DMS 273 treated with DMSO at 0.1 percent for 48 hours (cell line): ENCODE measurements around the gene TFG.
"Not testable (repeated sequence)": the region's sequence is repeated elsewhere in the genome, so short reads cannot be mapped to it uniquely, and the experiment has no call there.

Experiments
- DNase-seq: peaks from one replicate; lab custom pipeline; 2025; lab: John Stamatoyannopoulos, UW

The TFG gene

GRCh38 chr3:100708989-100709841 lies at the start of gene TFG:
Gene TFG (plus strand): TSS chr3:100709494. CDS start chr3:100713686, 4,192 bp downstream.
- DNase-seq: peak; percentile 98

- not testable (repeated sequence) for DNase-seq
Measured at GRCh38 chr3:100661294-100661693, 48.0 kb upstream of the TFG start.

GRCh38 chr3:100662113-100662823 lies 47.0 kb upstream of the TFG start:
- no peak for DNase-seq

GRCh38 chr3:100665230-100665629 lies 44.1 kb upstream of the TFG start:
- DNase-seq: no peak

- not testable (repeated sequence) for DNase-seq
Measured at GRCh38 chr3:100666699-100667098, 42.6 kb upstream of the TFG start.

- not testable (repeated sequence) for DNase-seq
Measured at GRCh38 chr3:100667316-100667715, 42.0 kb upstream of the TFG start.

- DNase-seq: not testable (repeated sequence)
Measured at GRCh38 chr3:100670995-100671394, 38.3 kb upstream of the TFG start.

- no peak for DNase-seq
Measured at GRCh38 chr3:100681496-100681895, 27.8 kb upstream of the TFG start.

GRCh38 chr3:100682056-100682853 lies 27.0 kb upstream of the TFG start:
- no peak for DNase-seq

- DNase-seq: no peak
Measured at GRCh38 chr3:100682854-100683760, 26.2 kb upstream of the TFG start.

GRCh38 chr3:100693225-100693624 lies 16.1 kb upstream of the TFG start:
- DNase-seq: no peak

GRCh38 chr3:100695696-100696095 lies 13.6 kb upstream of the TFG start:
- DNase-seq: no peak

GRCh38 chr3:100696161-100696560 lies 13.1 kb upstream of the TFG start:
- no peak for DNase-seq

GRCh38 chr3:100697172-100697571 lies 12.1 kb upstream of the TFG start:
- no peak for DNase-seq

- DNase-seq: no peak
Measured at GRCh38 chr3:100697723-100698285, 11.5 kb upstream of the TFG start.

GRCh38 chr3:100698736-100699135 lies 10.6 kb upstream of the TFG start:
- DNase-seq: no peak

GRCh38 chr3:100700708-100701107 lies 8.6 kb upstream of the TFG start:
- no peak for DNase-seq

- no peak for DNase-seq
Measured at GRCh38 chr3:100702082-100702979, 7.0 kb upstream of the TFG start.

GRCh38 chr3:100702980-100703345 lies 6.3 kb upstream of the TFG start:
- DNase-seq: no peak

- no peak for DNase-seq
Measured at GRCh38 chr3:100703865-100704264, 5.4 kb upstream of the TFG start.
